GM13976 (cell line): ENCODE results near the gene SNX15.

Experiments used
- DNase-seq: peaks from one replicate; pipeline ENCODE4 v3.0.0; 2012; ENCODE audit warnings: low spot score
- CTCF ChIP-seq: IDR thresholded peaks from 2 replicates; pipeline ENCODE4 v1.5.1; 2012; ENCODE audit warnings: borderline replicate concordance, mild to moderate bottlenecking; ENCODE audit not compliant: insufficient read depth; ENCODE audit errors: extremely low read depth, missing control alignments, control extremely low read depth
- in situ Hi-C: fragments of 300-500 bp; cut with MboI; formaldehyde crosslinking; loops from one replicate; pipeline ENCODE4 v1.12.0; 2022; ENCODE audit warnings: low sequenced_read_pairs, mixed read lengths, inconsistent platforms; ENCODE audit not compliant: unreplicated experiment

Gene SNX15

GRCh38 chr11:65078151-65078550 lies 50.9 kb downstream of the SNX15 start:
- in situ Hi-C loops: no loop called here
- peak; percentile 85 for TF ChIP-seq CTCF
- DNase-seq: peak; percentile 76

- DNase-seq: peak; percentile 8
- in situ Hi-C loops: no loop called here
- TF ChIP-seq CTCF: no peak
These were observed 51.6 kb downstream of the SNX15 start for GRCh38 chr11:65078786-65079342.

GRCh38 chr11:65083134-65083833 lies 56.0 kb downstream of the SNX15 start:
- no peak for TF ChIP-seq CTCF
- in situ Hi-C loops: no loop called here
- peak; percentile 8 for DNase-seq

GRCh38 chr11:65083834-65084597 lies 56.8 kb downstream of the SNX15 start, which contains the start of the genes CDCA5 and ZFPL1:
CDCA5 (minus strand) TSS chr11:65084040; CDS start chr11:65083978, 62 bp downstream.
ZFPL1 (plus strand) TSS chr11:65084222; CDS start chr11:65084699, 477 bp downstream.
- DNase-seq: peak; percentile 99
- in situ Hi-C loops: no loop called here
- TF ChIP-seq CTCF: no peak

GRCh38 chr11:65084598-65085375 lies 57.5 kb downstream of the SNX15 start:
- DNase-seq: no peak
- no peak for TF ChIP-seq CTCF
- in situ Hi-C loops: no loop called here

- in situ Hi-C loops: no loop called here
- no peak for DNase-seq
- no peak for TF ChIP-seq CTCF
These were observed 58.2 kb downstream of the SNX15 start for GRCh38 chr11:65085446-65085845.
